SK-N-SH treated with all-trans-retinoic acid at 6 μM for 48 hours (cell line): ENCODE measurements around the gene PSORS1C1.

ENCODE experiments used
- ATAC-seq: fragments of 200-7000 bp; cut with Tn5 transposase; 3 replicates; pipeline ENCODE4 v1.9.1; 2020; ENCODE audit warnings: mild to moderate bottlenecking, moderate library complexity
- ARNTL ChIP-seq: fragments of 450-650 bp; formaldehyde crosslinking; IDR thresholded peaks from 2 replicates; pipeline ENCODE4 v1.5.0; 2020; ENCODE audit warnings: low read depth, mild to moderate bottlenecking, moderate library complexity, borderline replicate concordance
- BACH2 ChIP-seq: fragments of 250-450 bp; sonication (Bioruptor Pico); IDR thresholded peaks from 2 replicates; pipeline ENCODE4 v1.9.0; 2021; ENCODE audit warnings: mild to moderate bottlenecking, borderline replicate concordance
- CSDC2 ChIP-seq: fragments of 250-450 bp; sonication (Bioruptor Pico); IDR thresholded peaks from 2 replicates; pipeline ENCODE4 v1.5.0; 2020; ENCODE audit warnings: mild to moderate bottlenecking, moderate library complexity
- ESRRG ChIP-seq: fragments of 250-450 bp; sonication (Bioruptor Pico); IDR thresholded peaks from 2 replicates; pipeline ENCODE4 v1.6.1; 2021; ENCODE audit warnings: mild to moderate bottlenecking
- GLIS3 ChIP-seq: fragments of 250-450 bp; sonication (Bioruptor Pico); IDR thresholded peaks from 2 replicates; pipeline ENCODE4 v1.5.0; 2020; ENCODE audit warnings: mild to moderate bottlenecking, moderate library complexity
- ISL1 ChIP-seq: fragments of 250-450 bp; sonication (Bioruptor Pico); IDR thresholded peaks from 2 replicates; pipeline ENCODE4 v2.1.2; 2022; ENCODE audit warnings: mild to moderate bottlenecking, moderate library complexity
- OSR1 ChIP-seq: fragments of 250-450 bp; sonication (Bioruptor Pico); IDR thresholded peaks from 2 replicates; pipeline ENCODE4 v1.8.0; 2022; ENCODE audit warnings: moderate library complexity, mild to moderate bottlenecking, inconsistent platforms
- PPARA ChIP-seq: fragments of 250-450 bp; sonication (Bioruptor Pico); IDR thresholded peaks from 2 replicates; pipeline ENCODE4 v1.5.0; 2020; ENCODE audit warnings: mild to moderate bottlenecking, borderline replicate concordance
- RARB ChIP-seq: fragments of 250-450 bp; sonication (Bioruptor Pico); IDR thresholded peaks from 2 replicates; pipeline ENCODE4 v1.8.0; 2021; ENCODE audit warnings: mild to moderate bottlenecking, moderate library complexity
- SNAI2 ChIP-seq: fragments of 250-450 bp; sonication (Bioruptor Pico); IDR thresholded peaks from 2 replicates; pipeline ENCODE4 v1.5.0; 2020; ENCODE audit warnings: mild to moderate bottlenecking, moderate library complexity
- TOX ChIP-seq: fragments of 250-450 bp; sonication (Bioruptor Pico); IDR thresholded peaks from 2 replicates; pipeline ENCODE4 v1.8.0; 2021; ENCODE audit warnings: mild to moderate bottlenecking, moderate library complexity, borderline replicate concordance
- ZC3H10 ChIP-seq: fragments of 250-450 bp; sonication (Bioruptor Pico); IDR thresholded peaks from 2 replicates; pipeline ENCODE4 v1.5.1; 2021; ENCODE audit warnings: mild to moderate bottlenecking, moderate library complexity
- ZFP3 ChIP-seq: fragments of 250-450 bp; sonication (Bioruptor Pico); IDR thresholded peaks from 2 replicates; pipeline ENCODE4 v1.5.0; 2020; ENCODE audit warnings: mild to moderate bottlenecking, moderate library complexity
- ZFP30 ChIP-seq: fragments of 450-650 bp; formaldehyde crosslinking; IDR thresholded peaks from 2 replicates; pipeline ENCODE4 v1.5.0; 2022; ENCODE audit warnings: mild to moderate bottlenecking, moderate library complexity
- ZNF565 ChIP-seq: fragments of 450-650 bp; formaldehyde crosslinking; conservative IDR thresholded peaks from 2 replicates; pipeline ENCODE4 v1.5.0; 2020; ENCODE audit warnings: low read depth, mild to moderate bottlenecking, moderate library complexity
- ZNF70 ChIP-seq: fragments of 450-650 bp; formaldehyde crosslinking; IDR thresholded peaks from 2 replicates; pipeline ENCODE4 v1.5.0; 2020; ENCODE audit warnings: mild to moderate bottlenecking, moderate library complexity
- TF ChIP-seq, protein P1 (sequence below): fragments of 250-450 bp; sonication (Bioruptor Pico); IDR thresholded peaks from 2 replicates; pipeline ENCODE4 v1.5.1; 2020; ENCODE audit warnings: low read depth, mild to moderate bottlenecking, moderate library complexity
- TF ChIP-seq, protein P2 (sequence below): fragments of 250-450 bp; sonication (Bioruptor Pico); IDR thresholded peaks from 2 replicates; pipeline ENCODE4 v1.8.0; 2020; ENCODE audit warnings: mild to moderate bottlenecking, moderate library complexity, borderline replicate concordance
- TF ChIP-seq, protein P3 (sequence below): fragments of 250-450 bp; sonication (Bioruptor Pico); IDR thresholded peaks from 2 replicates; pipeline ENCODE4 v1.5.0; 2020; ENCODE audit warnings: mild to moderate bottlenecking, moderate library complexity
- TF ChIP-seq, protein P4 (sequence below): fragments of 250-450 bp; sonication (Bioruptor Pico); IDR thresholded peaks from 2 replicates; pipeline ENCODE4 v1.8.0; 2021; ENCODE audit warnings: low read depth, mild to moderate bottlenecking, moderate library complexity, borderline replicate concordance

Gene PSORS1C1

DNA sequence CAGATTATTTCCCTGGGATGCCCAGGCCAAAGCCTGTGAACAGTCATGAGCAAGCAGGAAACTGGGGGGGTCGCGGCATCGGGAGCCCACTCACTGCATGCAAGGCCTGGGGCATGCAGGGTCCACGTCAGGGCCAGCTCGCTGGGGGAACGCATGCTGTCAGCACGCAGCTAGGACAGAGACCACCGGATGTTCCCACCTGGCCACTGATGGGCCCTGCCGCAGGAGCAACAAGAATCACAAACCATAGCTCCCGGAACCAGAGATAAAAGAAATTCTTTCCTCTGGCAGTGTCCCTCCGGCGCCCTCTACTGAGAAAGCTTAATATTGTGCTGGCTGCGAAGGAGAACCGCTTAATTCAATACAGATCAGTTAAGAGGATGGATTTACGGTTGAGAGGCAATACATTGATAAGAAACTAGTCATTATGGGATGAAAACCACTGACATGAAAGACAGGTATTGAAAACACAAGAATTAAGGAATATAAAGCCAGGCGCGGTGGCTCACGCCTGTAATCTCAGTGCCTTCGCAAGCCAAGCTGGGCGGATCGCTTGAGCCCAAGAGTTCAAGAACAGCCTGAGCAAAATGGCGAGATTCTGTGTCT is 34.8 kb upstream of the PSORS1C1 start:
- TF ChIP-seq BACH2 (CRISPR knock-in tag): no peak
- no peak for TF ChIP-seq ISL1 (CRISPR knock-in tag)
- no peak for TF ChIP-seq GLIS3 (CRISPR knock-in tag)
- TF ChIP-seq PPARA (CRISPR knock-in tag): no peak
- TF ChIP-seq ZC3H10 (CRISPR knock-in tag): no peak
- no peak for TF ChIP-seq SNAI2 (CRISPR knock-in tag)
- TF ChIP-seq, protein P1, sequence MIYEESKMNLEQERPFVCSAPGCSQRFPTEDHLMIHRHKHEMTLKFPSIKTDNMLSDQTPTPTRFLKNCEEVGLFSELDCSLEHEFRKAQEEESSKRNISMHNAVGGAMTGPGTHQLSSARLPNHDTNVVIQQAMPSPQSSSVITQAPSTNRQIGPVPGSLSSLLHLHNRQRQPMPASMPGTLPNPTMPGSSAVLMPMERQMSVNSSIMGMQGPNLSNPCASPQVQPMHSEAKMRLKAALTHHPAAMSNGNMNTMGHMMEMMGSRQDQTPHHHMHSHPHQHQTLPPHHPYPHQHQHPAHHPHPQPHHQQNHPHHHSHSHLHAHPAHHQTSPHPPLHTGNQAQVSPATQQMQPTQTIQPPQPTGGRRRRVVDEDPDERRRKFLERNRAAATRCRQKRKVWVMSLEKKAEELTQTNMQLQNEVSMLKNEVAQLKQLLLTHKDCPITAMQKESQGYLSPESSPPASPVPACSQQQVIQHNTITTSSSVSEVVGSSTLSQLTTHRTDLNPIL (CRISPR knock-in tag): no peak
- no peak for TF ChIP-seq ZNF565 (CRISPR knock-in tag)
- no peak for TF ChIP-seq CSDC2 (CRISPR knock-in tag)
- no peak for TF ChIP-seq RARB
- TF ChIP-seq ZFP3 (CRISPR knock-in tag): no peak
- TF ChIP-seq, protein P2, sequence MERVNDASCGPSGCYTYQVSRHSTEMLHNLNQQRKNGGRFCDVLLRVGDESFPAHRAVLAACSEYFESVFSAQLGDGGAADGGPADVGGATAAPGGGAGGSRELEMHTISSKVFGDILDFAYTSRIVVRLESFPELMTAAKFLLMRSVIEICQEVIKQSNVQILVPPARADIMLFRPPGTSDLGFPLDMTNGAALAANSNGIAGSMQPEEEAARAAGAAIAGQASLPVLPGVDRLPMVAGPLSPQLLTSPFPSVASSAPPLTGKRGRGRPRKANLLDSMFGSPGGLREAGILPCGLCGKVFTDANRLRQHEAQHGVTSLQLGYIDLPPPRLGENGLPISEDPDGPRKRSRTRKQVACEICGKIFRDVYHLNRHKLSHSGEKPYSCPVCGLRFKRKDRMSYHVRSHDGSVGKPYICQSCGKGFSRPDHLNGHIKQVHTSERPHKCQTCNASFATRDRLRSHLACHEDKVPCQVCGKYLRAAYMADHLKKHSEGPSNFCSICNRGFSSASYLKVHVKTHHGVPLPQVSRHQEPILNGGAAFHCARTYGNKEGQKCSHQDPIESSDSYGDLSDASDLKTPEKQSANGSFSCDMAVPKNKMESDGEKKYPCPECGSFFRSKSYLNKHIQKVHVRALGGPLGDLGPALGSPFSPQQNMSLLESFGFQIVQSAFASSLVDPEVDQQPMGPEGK: no peak
- TF ChIP-seq ZNF70 (CRISPR knock-in tag): no peak
- TF ChIP-seq OSR1 (CRISPR knock-in tag): no peak
- TF ChIP-seq ESRRG: no peak
- TF ChIP-seq, protein P3, sequence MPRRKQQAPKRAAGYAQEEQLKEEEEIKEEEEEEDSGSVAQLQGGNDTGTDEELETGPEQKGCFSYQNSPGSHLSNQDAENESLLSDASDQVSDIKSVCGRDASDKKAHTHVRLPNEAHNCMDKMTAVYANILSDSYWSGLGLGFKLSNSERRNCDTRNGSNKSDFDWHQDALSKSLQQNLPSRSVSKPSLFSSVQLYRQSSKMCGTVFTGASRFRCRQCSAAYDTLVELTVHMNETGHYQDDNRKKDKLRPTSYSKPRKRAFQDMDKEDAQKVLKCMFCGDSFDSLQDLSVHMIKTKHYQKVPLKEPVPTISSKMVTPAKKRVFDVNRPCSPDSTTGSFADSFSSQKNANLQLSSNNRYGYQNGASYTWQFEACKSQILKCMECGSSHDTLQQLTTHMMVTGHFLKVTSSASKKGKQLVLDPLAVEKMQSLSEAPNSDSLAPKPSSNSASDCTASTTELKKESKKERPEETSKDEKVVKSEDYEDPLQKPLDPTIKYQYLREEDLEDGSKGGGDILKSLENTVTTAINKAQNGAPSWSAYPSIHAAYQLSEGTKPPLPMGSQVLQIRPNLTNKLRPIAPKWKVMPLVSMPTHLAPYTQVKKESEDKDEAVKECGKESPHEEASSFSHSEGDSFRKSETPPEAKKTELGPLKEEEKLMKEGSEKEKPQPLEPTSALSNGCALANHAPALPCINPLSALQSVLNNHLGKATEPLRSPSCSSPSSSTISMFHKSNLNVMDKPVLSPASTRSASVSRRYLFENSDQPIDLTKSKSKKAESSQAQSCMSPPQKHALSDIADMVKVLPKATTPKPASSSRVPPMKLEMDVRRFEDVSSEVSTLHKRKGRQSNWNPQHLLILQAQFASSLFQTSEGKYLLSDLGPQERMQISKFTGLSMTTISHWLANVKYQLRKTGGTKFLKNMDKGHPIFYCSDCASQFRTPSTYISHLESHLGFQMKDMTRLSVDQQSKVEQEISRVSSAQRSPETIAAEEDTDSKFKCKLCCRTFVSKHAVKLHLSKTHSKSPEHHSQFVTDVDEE (CRISPR knock-in tag): no peak
- peak; percentile 91 for ATAC-seq

DNA sequence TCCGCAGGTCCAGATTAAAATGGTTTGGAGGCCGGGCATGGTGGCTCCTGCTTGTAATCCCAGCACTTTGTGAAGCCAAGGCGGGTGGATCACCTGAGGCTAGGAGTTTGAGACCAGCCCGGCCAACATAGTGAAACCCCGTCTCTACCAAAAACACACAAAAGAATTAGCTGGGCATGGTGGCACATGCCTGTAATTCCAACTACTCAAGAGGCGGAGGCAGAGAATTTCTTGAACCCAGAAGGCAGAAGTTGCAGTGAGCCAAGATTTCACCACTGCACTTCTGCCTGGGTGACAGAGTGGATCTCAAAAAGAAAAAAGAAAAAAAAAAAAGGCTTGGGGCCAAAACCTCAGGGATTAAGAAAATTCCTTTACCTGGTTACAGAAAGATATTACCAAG is 32.7 kb upstream of the PSORS1C1 start:
- ATAC-seq: no peak
- TF ChIP-seq ZNF70 (CRISPR knock-in tag): no peak
- TF ChIP-seq ARNTL (CRISPR knock-in tag): no peak
- TF ChIP-seq PPARA (CRISPR knock-in tag): no peak
- no peak for TF ChIP-seq TOX (CRISPR knock-in tag)
- TF ChIP-seq RARB: no peak
- TF ChIP-seq, protein P2: no peak
- no peak for TF ChIP-seq ISL1 (CRISPR knock-in tag)
- TF ChIP-seq, protein P1 (CRISPR knock-in tag): no peak
- TF ChIP-seq ZFP30: no peak
- TF ChIP-seq, protein P4, sequence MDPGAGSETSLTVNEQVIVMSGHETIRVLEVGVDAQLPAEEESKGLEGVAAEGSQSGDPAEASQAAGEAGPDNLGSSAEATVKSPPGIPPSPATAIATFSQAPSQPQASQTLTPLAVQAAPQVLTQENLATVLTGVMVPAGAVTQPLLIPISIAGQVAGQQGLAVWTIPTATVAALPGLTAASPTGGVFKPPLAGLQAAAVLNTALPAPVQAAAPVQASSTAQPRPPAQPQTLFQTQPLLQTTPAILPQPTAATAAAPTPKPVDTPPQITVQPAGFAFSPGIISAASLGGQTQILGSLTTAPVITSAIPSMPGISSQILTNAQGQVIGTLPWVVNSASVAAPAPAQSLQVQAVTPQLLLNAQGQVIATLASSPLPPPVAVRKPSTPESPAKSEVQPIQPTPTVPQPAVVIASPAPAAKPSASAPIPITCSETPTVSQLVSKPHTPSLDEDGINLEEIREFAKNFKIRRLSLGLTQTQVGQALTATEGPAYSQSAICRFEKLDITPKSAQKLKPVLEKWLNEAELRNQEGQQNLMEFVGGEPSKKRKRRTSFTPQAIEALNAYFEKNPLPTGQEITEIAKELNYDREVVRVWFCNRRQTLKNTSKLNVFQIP (CRISPR knock-in tag): no peak
- TF ChIP-seq GLIS3 (CRISPR knock-in tag): no peak
